GM23338 (cell line): ENCODE measurements around the gene WNK1. TPM values are rescaled to one million over a fixed set of nuclear protein-coding genes. Genes with fewer than 3 reads are reported as not detected.

Experiments
- ATAC-seq: fragments of 200-7000 bp; cut with Tn5 transposase; 3 replicates; pipeline ENCODE4 v1.9.1; 2020
- DNase-seq: peaks from one replicate; pipeline ENCODE4 v3.0.0-alpha.2; 2015; ENCODE audit warnings: low spot score
- H2AFZ ChIP-seq: fragments of 200-600 bp; sonication (generic); 2 replicates; pipeline ENCODE4 v1.8.0; 2016; ENCODE audit warnings: antibody characterized with exemption, mild to moderate bottlenecking, moderate library complexity
- H3F3A ChIP-seq: fragments of 200-600 bp; sonication (generic); replicated peaks from 2 replicates; pipeline ENCODE4 v1.8.0; 2017; ENCODE audit warnings: antibody characterized with exemption, mixed run types, low read depth
- H3K27ac ChIP-seq: fragments of 200-600 bp; sonication (generic); 2 replicates; pipeline ENCODE4 v1.6.1; 2016; ENCODE audit warnings: low read depth
- H3K27me3 ChIP-seq: fragments of 200-600 bp; sonication (generic); 2 replicates; pipeline ENCODE4 v1.8.0; 2016; ENCODE audit warnings: mild to moderate bottlenecking, mixed run types, moderate library complexity; ENCODE audit not compliant: insufficient read depth
- H3K36me3 ChIP-seq: fragments of 200-600 bp; sonication (generic); 2 replicates; pipeline ENCODE4 v1.8.0; 2016; ENCODE audit warnings: mild to moderate bottlenecking; ENCODE audit not compliant: insufficient read depth
- H3K4me1 ChIP-seq: fragments of 200-600 bp; sonication (generic); 2 replicates; pipeline ENCODE4 v1.8.0; 2016; ENCODE audit warnings: mild to moderate bottlenecking, moderate library complexity; ENCODE audit not compliant: insufficient read depth
- H3K4me2 ChIP-seq: fragments of 200-600 bp; sonication (generic); 2 replicates; pipeline ENCODE4 v1.7.1; 2017; ENCODE audit warnings: mixed run types
- H3K4me3 ChIP-seq: fragments of 200-600 bp; sonication (generic); 2 replicates; pipeline ENCODE4 v1.6.1; 2016; ENCODE audit warnings: mixed run types
- H3K79me2 ChIP-seq: fragments of 200-600 bp; sonication (generic); replicated peaks from 2 replicates; pipeline ENCODE4 v1.8.0; 2017; ENCODE audit warnings: mild to moderate bottlenecking; ENCODE audit not compliant: insufficient read depth
- H3K9me2 ChIP-seq: fragments of 200-600 bp; sonication (generic); 2 replicates; pipeline ENCODE4 v1.8.0; 2017; ENCODE audit not compliant: insufficient read depth
- H4K20me1 ChIP-seq: fragments of 200-600 bp; sonication (generic); replicated peaks from 2 replicates; pipeline ENCODE4 v1.8.0; 2017; ENCODE audit warnings: mild to moderate bottlenecking; ENCODE audit not compliant: insufficient read depth
- H3K27ac Mint-ChIP-seq: 2 replicates; pipeline ENCODE4 v1.8.0; 2020; ENCODE audit warnings: inconsistent platforms, mild to moderate bottlenecking, moderate library complexity, mixed read lengths
- H3K27me3 Mint-ChIP-seq: 3 replicates; pipeline ENCODE4 v1.8.0; 2022; ENCODE audit warnings: low read depth, mild to moderate bottlenecking, moderate library complexity, mixed read lengths, inconsistent platforms; ENCODE audit not compliant: insufficient read depth, poor library complexity
- H3K36me3 Mint-ChIP-seq: 3 replicates; pipeline ENCODE4 v1.8.0; 2021; ENCODE audit warnings: low read depth, mild to moderate bottlenecking, inconsistent platforms, moderate library complexity, mixed read lengths
- H3K4me1 Mint-ChIP-seq: 3 replicates; pipeline ENCODE4 v1.8.0; 2020; ENCODE audit warnings: mild to moderate bottlenecking, inconsistent platforms, mixed read lengths
- H3K4me3 Mint-ChIP-seq: 3 replicates; pipeline ENCODE4 v1.8.0; 2021; ENCODE audit warnings: moderate library complexity, mild to moderate bottlenecking, inconsistent platforms, mixed read lengths
- H3K9me3 Mint-ChIP-seq: 3 replicates; pipeline ENCODE4 v1.8.0; 2020; ENCODE audit warnings: moderate library complexity, mild to moderate bottlenecking, inconsistent platforms, mixed read lengths
- EZH2phosphoT487 ChIP-seq: fragments of 200-600 bp; sonication (generic); IDR thresholded peaks from one replicate; pipeline ENCODE4 v1.8.1; 2018; ENCODE audit warnings: antibody characterized with exemption; ENCODE audit not compliant: unreplicated experiment
- JUNB ChIP-seq: IDR thresholded peaks from one replicate; pipeline ENCODE4 v1.6.1; 2016; ENCODE audit warnings: antibody characterized with exemption; ENCODE audit not compliant: unreplicated experiment
- NANOG ChIP-seq: IDR thresholded peaks from 2 replicates; pipeline ENCODE4 v1.6.1; 2016; ENCODE audit warnings: antibody characterized with exemption, borderline replicate concordance
- STAT1 ChIP-seq: IDR thresholded peaks from one replicate; pipeline ENCODE4 v1.6.1; 2016; ENCODE audit warnings: antibody characterized with exemption; ENCODE audit not compliant: unreplicated experiment
- ZNF331 ChIP-seq: fragments of 250-450 bp; sonication (Bioruptor Pico); IDR thresholded peaks from 2 replicates; pipeline ENCODE4 v1.5.0; 2020; ENCODE audit warnings: low read depth, mild to moderate bottlenecking, moderate library complexity
- polyA plus RNA-seq: library from polyadenylated mRNA; unstranded; fragments of >200 nt; fragmentation: Nextera tagmentation; extraction: Ambion mirVana; gene quantifications from 2 replicates; pipeline ENCODE4 v1.2.1, GENCODE V29; 2016
- total RNA-seq: library from RNA; depleted of rRNA; stranded (reverse); fragments of >200 nt; shearing (Covaris generic); gene quantifications from 2 replicates; pipeline ENCODE4 v1.2.3, GENCODE V29; 2014
- TF ChIP-seq, protein P1 (sequence below): IDR thresholded peaks from 2 replicates; pipeline ENCODE4 v1.6.1; 2016; ENCODE audit warnings: antibody characterized with exemption
- TF ChIP-seq, protein P2 (sequence below): fragments of 250-450 bp; sonication (Bioruptor Pico); IDR thresholded peaks from 2 replicates; pipeline ENCODE4 v1.5.0; 2020; ENCODE audit warnings: mild to moderate bottlenecking, moderate library complexity

Gene WNK1
- total and polyA plus RNA-seq, 2 experiments from 2014 or later = 86.8 to 114 TPM

DNA sequence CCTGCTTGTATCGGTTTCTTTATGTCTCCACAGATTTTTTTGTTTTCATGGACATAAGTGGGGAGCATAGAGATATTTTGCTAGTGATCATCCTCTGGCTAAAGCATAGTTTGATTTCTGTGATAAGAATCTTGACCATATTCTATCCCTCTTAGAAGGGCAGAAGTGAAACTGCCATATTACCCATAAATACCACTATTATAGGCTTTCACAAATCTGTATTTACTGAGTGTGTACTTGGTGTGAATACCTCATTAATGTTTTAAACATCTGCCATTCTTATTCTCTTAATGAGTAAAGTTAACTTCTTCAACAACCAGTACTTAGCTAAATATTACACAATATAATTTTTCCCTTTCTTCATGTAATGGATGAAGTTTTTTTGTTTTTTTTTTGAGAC, 16.1 kb downstream of the WNK1 start (continued):
- TF ChIP-seq EZH2phosphoT487 (no peak), STAT1 (no peak), ZNF331 (CRISPR knock-in tag) (no peak)
- TF ChIP-seq, protein P1, sequence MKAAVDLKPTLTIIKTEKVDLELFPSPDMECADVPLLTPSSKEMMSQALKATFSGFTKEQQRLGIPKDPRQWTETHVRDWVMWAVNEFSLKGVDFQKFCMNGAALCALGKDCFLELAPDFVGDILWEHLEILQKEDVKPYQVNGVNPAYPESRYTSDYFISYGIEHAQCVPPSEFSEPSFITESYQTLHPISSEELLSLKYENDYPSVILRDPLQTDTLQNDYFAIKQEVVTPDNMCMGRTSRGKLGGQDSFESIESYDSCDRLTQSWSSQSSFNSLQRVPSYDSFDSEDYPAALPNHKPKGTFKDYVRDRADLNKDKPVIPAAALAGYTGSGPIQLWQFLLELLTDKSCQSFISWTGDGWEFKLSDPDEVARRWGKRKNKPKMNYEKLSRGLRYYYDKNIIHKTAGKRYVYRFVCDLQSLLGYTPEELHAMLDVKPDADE = no peak
- TF ChIP-seq, protein P2, sequence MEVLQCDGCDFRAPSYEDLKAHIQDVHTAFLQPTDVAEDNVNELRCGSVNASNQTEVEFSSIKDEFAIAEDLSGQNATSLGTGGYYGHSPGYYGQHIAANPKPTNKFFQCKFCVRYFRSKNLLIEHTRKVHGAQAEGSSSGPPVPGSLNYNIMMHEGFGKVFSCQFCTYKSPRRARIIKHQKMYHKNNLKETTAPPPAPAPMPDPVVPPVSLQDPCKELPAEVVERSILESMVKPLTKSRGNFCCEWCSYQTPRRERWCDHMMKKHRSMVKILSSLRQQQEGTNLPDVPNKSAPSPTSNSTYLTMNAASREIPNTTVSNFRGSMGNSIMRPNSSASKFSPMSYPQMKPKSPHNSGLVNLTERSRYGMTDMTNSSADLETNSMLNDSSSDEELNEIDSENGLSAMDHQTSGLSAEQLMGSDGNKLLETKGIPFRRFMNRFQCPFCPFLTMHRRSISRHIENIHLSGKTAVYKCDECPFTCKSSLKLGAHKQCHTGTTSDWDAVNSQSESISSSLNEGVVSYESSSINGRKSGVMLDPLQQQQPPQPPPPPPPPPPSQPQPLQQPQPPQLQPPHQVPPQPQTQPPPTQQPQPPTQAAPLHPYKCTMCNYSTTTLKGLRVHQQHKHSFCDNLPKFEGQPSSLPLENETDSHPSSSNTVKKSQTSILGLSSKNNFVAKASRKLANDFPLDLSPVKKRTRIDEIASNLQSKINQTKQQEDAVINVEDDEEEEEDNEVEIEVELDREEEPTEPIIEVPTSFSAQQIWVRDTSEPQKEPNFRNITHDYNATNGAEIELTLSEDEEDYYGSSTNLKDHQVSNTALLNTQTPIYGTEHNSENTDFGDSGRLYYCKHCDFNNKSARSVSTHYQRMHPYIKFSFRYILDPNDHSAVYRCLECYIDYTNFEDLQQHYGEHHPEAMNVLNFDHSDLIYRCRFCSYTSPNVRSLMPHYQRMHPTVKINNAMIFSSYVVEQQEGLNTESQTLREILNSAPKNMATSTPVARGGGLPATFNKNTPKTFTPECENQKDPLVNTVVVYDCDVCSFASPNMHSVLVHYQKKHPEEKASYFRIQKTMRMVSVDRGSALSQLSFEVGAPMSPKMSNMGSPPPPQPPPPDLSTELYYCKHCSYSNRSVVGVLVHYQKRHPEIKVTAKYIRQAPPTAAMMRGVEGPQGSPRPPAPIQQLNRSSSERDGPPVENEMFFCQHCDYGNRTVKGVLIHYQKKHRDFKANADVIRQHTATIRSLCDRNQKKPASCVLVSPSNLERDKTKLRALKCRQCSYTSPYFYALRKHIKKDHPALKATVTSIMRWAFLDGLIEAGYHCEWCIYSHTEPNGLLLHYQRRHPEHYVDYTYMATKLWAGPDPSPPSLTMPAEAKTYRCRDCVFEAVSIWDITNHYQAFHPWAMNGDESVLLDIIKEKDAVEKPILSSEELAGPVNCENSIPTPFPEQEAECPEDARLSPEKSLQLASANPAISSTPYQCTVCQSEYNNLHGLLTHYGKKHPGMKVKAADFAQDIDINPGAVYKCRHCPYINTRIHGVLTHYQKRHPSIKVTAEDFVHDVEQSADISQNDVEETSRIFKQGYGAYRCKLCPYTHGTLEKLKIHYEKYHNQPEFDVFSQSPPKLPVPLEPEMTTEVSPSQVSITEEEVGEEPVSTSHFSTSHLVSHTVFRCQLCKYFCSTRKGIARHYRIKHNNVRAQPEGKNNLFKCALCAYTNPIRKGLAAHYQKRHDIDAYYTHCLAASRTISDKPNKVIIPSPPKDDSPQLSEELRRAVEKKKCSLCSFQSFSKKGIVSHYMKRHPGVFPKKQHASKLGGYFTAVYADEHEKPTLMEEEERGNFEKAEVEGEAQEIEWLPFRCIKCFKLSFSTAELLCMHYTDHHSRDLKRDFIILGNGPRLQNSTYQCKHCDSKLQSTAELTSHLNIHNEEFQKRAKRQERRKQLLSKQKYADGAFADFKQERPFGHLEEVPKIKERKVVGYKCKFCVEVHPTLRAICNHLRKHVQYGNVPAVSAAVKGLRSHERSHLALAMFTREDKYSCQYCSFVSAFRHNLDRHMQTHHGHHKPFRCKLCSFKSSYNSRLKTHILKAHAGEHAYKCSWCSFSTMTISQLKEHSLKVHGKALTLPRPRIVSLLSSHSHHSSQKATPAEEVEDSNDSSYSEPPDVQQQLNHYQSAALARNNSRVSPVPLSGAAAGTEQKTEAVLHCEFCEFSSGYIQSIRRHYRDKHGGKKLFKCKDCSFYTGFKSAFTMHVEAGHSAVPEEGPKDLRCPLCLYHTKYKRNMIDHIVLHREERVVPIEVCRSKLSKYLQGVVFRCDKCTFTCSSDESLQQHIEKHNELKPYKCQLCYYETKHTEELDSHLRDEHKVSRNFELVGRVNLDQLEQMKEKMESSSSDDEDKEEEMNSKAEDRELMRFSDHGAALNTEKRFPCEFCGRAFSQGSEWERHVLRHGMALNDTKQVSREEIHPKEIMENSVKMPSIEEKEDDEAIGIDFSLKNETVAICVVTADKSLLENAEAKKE (CRISPR knock-in tag) = no peak

- Histone ChIP-seq H3K27me3 (no peaks in the 10 kb centered on the region), H3K4me3 (no peak overlapping the region), H3K27ac (no peak overlapping the region), H2AFZ (no peak overlapping the region), H3K79me2 (peaks cover 100% of the 10 kb centered on the region), H3K4me1 (no peaks in the 10 kb centered on the region), H3K36me3 (no peaks in the 10 kb centered on the region), H4K20me1 (peaks cover 63% of the 10 kb centered on the region), H3K9me2 (no peaks in the 10 kb centered on the region), H3K4me2 (no peak overlapping the region), H3F3A (no peaks in the 10 kb centered on the region)
- DNase-seq = no peak
- Mint-ChIP-seq H3K9me3 (no peaks in the 10 kb centered on the region), H3K4me3 (no peak overlapping the region), H3K27me3 (no peaks in the 10 kb centered on the region), H3K4me1 (peaks cover 7% of the 10 kb centered on the region), H3K36me3 (no peaks in the 10 kb centered on the region), H3K27ac (no peak overlapping the region)
- ATAC-seq = no peak
- TF ChIP-seq, protein P1 = no peak
- TF ChIP-seq NANOG (no peak), EZH2phosphoT487 (no peak), JUNB (no peak)
- TF ChIP-seq, protein P2 (CRISPR knock-in tag) = no peak
These were observed 18.1 kb downstream of the WNK1 start for GRCh38 chr12:770479-770878.
